HepG2 (cell line): ENCODE results near the gene DNAJC10.

ENCODE experiments used
- FOXK1 ChIP-seq: sonication (generic); formaldehyde crosslinking; IDR thresholded peaks from 2 replicates; pipeline ENCODE4 v1.4.0; 2020; ENCODE audit warnings: low read depth, missing genetic modification reagents, borderline replicate concordance
- NAIF1 ChIP-seq: sonication (generic); formaldehyde crosslinking; IDR thresholded peaks from 2 replicates; pipeline ENCODE4 v1.5.0; 2020; ENCODE audit warnings: mild to moderate bottlenecking, missing genetic modification reagents, borderline replicate concordance
- NR2F6 ChIP-seq, 2 experiments: IDR thresholded peaks; 2 replicates each; pipeline ENCODE4 v1.6.1; 2016; ENCODE audit warnings: antibody characterized with exemption in 1 of 2, mild to moderate bottlenecking in 1 of 2
- RFX5 ChIP-seq: IDR thresholded peaks from 2 replicates; pipeline ENCODE4 v1.6.1; 2011; ENCODE audit warnings: low read depth, low read length, improper control_type of control experiment
- TAF1 ChIP-seq: sonication (generic); formaldehyde crosslinking; IDR thresholded peaks from 2 replicates; pipeline ENCODE4 v1.4.0; 2020; ENCODE audit warnings: missing genetic modification reagents
- U2AF2 ChIP-seq: fragments of 200-400 bp; formaldehyde crosslinking; IDR thresholded peaks from 2 replicates; pipeline ENCODE4 v1.6.1; 2017; ENCODE audit warnings: low read depth, mild to moderate bottlenecking, low read length
- YY1 ChIP-seq: IDR thresholded peaks from 2 replicates; pipeline ENCODE4 v1.6.1; 2011; ENCODE audit warnings: low read length, low read depth, moderate library complexity, mild to moderate bottlenecking; ENCODE audit not compliant: insufficient read depth, insufficient replicate concordance
- ZFX ChIP-seq: sonication (generic); formaldehyde crosslinking; IDR thresholded peaks from 2 replicates; pipeline ENCODE4 v1.4.0; 2020; ENCODE audit warnings: mild to moderate bottlenecking, low read depth, missing genetic modification reagents, moderate library complexity
- ZNF589 ChIP-seq: sonication (generic); formaldehyde crosslinking; conservative IDR thresholded peaks from 2 replicates; pipeline ENCODE4 v1.8.0; 2022; ENCODE audit warnings: mild to moderate bottlenecking, moderate library complexity, missing genetic modification reagents
- TF ChIP-seq, protein P1 (sequence below): sonication (generic); formaldehyde crosslinking; IDR thresholded peaks from 2 replicates; pipeline ENCODE4 v1.8.1; 2022; ENCODE audit warnings: mild to moderate bottlenecking, missing genetic modification reagents
- TF ChIP-seq, protein P2 (sequence below), 2 experiments: sonication (generic) in 1 of 2; formaldehyde crosslinking in 1 of 2; IDR thresholded peaks; 2 replicates each; pipeline versions ENCODE4 v1.5.1 to v1.6.1; 2011 to 2020; ENCODE audit warnings: borderline replicate concordance in 1 of 2, low read depth in 1 of 2, low read length in 1 of 2, mild to moderate bottlenecking in 1 of 2, missing genetic modification reagents in 1 of 2, moderate library complexity in 1 of 2
- TF ChIP-seq, protein P3 (sequence below): sonication (generic); formaldehyde crosslinking; IDR thresholded peaks from 2 replicates; pipeline ENCODE4 v1.5.0; 2020; ENCODE audit warnings: mild to moderate bottlenecking, missing genetic modification reagents, moderate library complexity
- TF ChIP-seq, protein P4 (sequence below): sonication (generic); formaldehyde crosslinking; IDR thresholded peaks from 2 replicates; pipeline ENCODE4 v1.5.0; 2020; ENCODE audit warnings: mild to moderate bottlenecking, missing genetic modification reagents
- TF ChIP-seq, protein P5 (sequence below): IDR thresholded peaks from 2 replicates; pipeline ENCODE4 v1.6.1; 2012; ENCODE audit warnings: inconsistent platforms

DNA sequence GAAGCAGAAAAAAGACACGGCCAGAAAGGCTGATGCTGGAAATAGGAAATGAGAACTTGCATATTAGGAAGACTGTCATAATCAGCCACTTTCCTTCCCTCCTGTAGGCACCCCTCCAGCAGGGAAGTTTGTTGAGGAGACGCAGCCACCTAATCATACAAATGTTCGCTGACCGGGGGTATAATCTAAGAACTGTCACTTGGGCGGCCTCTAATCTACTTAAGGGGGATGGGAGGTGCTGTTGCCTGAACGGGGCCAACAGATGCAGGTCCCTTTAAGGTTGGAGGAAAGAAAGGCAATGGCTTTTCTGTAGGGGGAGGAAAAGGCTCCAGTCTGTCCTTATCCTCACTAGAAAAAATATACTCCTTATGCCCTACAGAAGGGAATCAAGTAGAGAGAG lies 50.6 kb downstream of the DNAJC10 start:
- TF ChIP-seq RFX5 (no peak), YY1 (no peak), ZFX (CRISPR knock-in tag) (no peak), U2AF2 (no peak), FOXK1 (CRISPR knock-in tag) (no peak), ZNF589 (no peak), NR2F6 (IDR thresholded peaks at IDR 0.05) (no peak), NR2F6 (CRISPR knock-in tag; IDR thresholded peaks at IDR 0.05) (no peak), TAF1 (CRISPR knock-in tag) (no peak), NAIF1 (no peak)
- TF ChIP-seq, protein P1, sequence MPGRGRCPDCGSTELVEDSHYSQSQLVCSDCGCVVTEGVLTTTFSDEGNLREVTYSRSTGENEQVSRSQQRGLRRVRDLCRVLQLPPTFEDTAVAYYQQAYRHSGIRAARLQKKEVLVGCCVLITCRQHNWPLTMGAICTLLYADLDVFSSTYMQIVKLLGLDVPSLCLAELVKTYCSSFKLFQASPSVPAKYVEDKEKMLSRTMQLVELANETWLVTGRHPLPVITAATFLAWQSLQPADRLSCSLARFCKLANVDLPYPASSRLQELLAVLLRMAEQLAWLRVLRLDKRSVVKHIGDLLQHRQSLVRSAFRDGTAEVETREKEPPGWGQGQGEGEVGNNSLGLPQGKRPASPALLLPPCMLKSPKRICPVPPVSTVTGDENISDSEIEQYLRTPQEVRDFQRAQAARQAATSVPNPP (CRISPR knock-in tag) = no peak
- TF ChIP-seq, protein P2, sequence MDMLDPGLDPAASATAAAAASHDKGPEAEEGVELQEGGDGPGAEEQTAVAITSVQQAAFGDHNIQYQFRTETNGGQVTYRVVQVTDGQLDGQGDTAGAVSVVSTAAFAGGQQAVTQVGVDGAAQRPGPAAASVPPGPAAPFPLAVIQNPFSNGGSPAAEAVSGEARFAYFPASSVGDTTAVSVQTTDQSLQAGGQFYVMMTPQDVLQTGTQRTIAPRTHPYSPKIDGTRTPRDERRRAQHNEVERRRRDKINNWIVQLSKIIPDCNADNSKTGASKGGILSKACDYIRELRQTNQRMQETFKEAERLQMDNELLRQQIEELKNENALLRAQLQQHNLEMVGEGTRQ (IDR thresholded peaks at IDR 0.05; ENCODE audit: low read depth, low read length) = no peak
- TF ChIP-seq, protein P2 (CRISPR knock-in tag; IDR thresholded peaks at IDR 0.05; ENCODE audit: borderline replicate concordance) = no peak
- TF ChIP-seq, protein P3, sequence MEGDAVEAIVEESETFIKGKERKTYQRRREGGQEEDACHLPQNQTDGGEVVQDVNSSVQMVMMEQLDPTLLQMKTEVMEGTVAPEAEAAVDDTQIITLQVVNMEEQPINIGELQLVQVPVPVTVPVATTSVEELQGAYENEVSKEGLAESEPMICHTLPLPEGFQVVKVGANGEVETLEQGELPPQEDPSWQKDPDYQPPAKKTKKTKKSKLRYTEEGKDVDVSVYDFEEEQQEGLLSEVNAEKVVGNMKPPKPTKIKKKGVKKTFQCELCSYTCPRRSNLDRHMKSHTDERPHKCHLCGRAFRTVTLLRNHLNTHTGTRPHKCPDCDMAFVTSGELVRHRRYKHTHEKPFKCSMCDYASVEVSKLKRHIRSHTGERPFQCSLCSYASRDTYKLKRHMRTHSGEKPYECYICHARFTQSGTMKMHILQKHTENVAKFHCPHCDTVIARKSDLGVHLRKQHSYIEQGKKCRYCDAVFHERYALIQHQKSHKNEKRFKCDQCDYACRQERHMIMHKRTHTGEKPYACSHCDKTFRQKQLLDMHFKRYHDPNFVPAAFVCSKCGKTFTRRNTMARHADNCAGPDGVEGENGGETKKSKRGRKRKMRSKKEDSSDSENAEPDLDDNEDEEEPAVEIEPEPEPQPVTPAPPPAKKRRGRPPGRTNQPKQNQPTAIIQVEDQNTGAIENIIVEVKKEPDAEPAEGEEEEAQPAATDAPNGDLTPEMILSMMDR (CRISPR knock-in tag) = no peak
- TF ChIP-seq, protein P4, sequence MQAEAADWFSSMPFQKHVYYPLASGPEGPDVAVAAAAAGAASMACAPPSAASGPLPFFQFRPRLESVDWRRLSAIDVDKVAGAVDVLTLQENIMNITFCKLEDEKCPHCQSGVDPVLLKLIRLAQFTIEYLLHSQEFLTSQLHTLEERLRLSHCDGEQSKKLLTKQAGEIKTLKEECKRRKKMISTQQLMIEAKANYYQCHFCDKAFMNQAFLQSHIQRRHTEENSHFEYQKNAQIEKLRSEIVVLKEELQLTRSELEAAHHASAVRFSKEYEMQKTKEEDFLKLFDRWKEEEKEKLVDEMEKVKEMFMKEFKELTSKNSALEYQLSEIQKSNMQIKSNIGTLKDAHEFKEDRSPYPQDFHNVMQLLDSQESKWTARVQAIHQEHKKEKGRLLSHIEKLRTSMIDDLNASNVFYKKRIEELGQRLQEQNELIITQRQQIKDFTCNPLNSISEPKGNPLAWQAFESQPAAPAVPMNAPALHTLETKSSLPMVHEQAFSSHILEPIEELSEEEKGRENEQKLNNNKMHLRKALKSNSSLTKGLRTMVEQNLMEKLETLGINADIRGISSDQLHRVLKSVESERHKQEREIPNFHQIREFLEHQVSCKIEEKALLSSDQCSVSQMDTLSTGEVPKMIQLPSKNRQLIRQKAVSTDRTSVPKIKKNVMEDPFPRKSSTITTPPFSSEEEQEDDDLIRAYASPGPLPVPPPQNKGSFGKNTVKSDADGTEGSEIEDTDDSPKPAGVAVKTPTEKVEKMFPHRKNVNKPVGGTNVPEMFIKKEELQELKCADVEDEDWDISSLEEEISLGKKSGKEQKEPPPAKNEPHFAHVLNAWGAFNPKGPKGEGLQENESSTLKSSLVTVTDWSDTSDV (CRISPR knock-in tag) = no peak
- TF ChIP-seq, protein P5, sequence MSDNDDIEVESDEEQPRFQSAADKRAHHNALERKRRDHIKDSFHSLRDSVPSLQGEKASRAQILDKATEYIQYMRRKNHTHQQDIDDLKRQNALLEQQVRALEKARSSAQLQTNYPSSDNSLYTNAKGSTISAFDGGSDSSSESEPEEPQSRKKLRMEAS = no peak
